PFSK-1 (cell line): Measurements from ENCODE around the gene MACROD1.

ENCODE experiments used
- FOXP2 ChIP-seq: optimal IDR thresholded peaks from 2 replicates; pipeline ENCODE3; 2011; ENCODE audit warnings: borderline replicate concordance, control low read depth, inconsistent platforms; ENCODE audit not compliant: insufficient read depth; ENCODE audit errors: extremely low read length, extremely low read depth
- POLR2AphosphoS5 ChIP-seq: IDR thresholded peaks from 2 replicates; pipeline ENCODE4 v1.6.1; 2012; ENCODE audit warnings: low read depth, mild to moderate bottlenecking, control low read depth, low read length, moderate library complexity
- SIN3A ChIP-seq: IDR thresholded peaks from 2 replicates; pipeline ENCODE4 v1.6.1; 2012; ENCODE audit warnings: mild to moderate bottlenecking, low read length, moderate library complexity, borderline replicate concordance; ENCODE audit not compliant: insufficient read depth
- TAF1 ChIP-seq: IDR thresholded peaks from 2 replicates; pipeline ENCODE4 v1.6.1; 2012; ENCODE audit warnings: low read length, control low read depth, borderline replicate concordance; ENCODE audit not compliant: insufficient read depth
- TF ChIP-seq, protein P1 (sequence below), 2 experiments: IDR thresholded peaks; 2 replicates each; pipeline versions ENCODE4 v1.6.1 to v1.8.0; 2011 to 2012; ENCODE audit warnings: low read depth in 2 of 2, low read length in 2 of 2, control low read depth in 1 of 2, inconsistent platforms in 1 of 2, mild to moderate bottlenecking in 1 of 2, moderate library complexity in 1 of 2; ENCODE audit not compliant: insufficient read depth in 1 of 2

Gene MACROD1

GRCh38 chr11:64128255-64129006, 37.5 kb downstream of the MACROD1 start:
- TF ChIP-seq, protein P1, sequence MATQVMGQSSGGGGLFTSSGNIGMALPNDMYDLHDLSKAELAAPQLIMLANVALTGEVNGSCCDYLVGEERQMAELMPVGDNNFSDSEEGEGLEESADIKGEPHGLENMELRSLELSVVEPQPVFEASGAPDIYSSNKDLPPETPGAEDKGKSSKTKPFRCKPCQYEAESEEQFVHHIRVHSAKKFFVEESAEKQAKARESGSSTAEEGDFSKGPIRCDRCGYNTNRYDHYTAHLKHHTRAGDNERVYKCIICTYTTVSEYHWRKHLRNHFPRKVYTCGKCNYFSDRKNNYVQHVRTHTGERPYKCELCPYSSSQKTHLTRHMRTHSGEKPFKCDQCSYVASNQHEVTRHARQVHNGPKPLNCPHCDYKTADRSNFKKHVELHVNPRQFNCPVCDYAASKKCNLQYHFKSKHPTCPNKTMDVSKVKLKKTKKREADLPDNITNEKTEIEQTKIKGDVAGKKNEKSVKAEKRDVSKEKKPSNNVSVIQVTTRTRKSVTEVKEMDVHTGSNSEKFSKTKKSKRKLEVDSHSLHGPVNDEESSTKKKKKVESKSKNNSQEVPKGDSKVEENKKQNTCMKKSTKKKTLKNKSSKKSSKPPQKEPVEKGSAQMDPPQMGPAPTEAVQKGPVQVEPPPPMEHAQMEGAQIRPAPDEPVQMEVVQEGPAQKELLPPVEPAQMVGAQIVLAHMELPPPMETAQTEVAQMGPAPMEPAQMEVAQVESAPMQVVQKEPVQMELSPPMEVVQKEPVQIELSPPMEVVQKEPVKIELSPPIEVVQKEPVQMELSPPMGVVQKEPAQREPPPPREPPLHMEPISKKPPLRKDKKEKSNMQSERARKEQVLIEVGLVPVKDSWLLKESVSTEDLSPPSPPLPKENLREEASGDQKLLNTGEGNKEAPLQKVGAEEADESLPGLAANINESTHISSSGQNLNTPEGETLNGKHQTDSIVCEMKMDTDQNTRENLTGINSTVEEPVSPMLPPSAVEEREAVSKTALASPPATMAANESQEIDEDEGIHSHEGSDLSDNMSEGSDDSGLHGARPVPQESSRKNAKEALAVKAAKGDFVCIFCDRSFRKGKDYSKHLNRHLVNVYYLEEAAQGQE (IDR thresholded peaks at IDR 0.05; ENCODE audit: insufficient read depth in 1 of 2, low read depth in 2 of 2, low read length in 2 of 2) = no peak
- no peak for TF ChIP-seq TAF1
- no peak for TF ChIP-seq FOXP2
- TF ChIP-seq SIN3A = no peak
- TF ChIP-seq POLR2AphosphoS5 = no peak

- TF ChIP-seq SIN3A (no peak), FOXP2 (no peak), TAF1 (no peak), POLR2AphosphoS5 (no peak)
- TF ChIP-seq, protein P1 (IDR thresholded peaks at IDR 0.05; ENCODE audit: insufficient read depth in 1 of 2, low read depth in 2 of 2, low read length in 2 of 2) = no peak
Measured at GRCh38 chr11:64127267-64128072, 38.4 kb downstream of the MACROD1 start.

DNA sequence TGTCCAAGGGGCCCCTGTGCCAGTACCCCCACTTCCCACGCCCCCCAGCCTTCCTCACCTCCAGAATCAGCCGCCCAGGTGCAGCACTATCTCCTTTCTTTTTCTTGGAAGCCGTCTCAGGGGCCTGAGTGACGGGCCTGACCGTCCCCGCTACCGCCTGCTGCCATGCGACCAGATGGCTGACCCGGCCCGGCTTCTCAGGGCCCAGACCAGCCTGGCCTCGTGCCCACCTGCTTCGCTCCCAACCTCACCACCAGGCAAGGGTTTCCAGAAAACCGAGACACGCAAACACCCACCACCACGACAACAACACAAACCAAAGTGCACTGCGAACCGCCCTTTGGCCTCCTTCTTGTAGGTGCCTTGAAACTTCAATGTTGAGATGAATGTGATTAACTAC, 39.1 kb downstream of the MACROD1 start:
- TF ChIP-seq, protein P1 (IDR thresholded peaks at IDR 0.05; ENCODE audit: insufficient read depth in 1 of 2, low read depth in 2 of 2, low read length in 2 of 2) = no peak
- no peak for TF ChIP-seq TAF1
- TF ChIP-seq FOXP2 = no peak
- no peak for TF ChIP-seq POLR2AphosphoS5

DNA sequence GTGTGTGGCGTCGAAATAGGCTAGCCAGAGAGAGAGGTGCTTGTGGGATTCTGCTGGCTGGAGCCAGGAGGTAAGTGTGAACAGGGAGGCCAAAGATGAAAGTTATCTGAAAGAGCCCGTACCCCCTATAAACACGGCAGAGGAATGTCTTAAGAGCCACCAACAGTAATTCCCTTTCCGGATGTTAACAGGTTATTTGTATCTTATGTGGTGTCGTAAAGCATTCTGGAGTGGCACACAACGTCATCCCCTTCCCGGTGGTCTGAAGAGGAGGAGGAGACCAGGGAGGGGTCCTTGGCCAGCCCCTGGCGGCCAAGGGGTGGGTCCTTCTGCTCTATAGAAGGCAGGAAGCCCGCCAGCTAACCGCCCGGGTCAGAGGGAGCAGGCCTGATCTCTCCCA, 39.5 kb downstream of the MACROD1 start:
- TF ChIP-seq SIN3A = no peak
- TF ChIP-seq POLR2AphosphoS5 = no peak

DNA sequence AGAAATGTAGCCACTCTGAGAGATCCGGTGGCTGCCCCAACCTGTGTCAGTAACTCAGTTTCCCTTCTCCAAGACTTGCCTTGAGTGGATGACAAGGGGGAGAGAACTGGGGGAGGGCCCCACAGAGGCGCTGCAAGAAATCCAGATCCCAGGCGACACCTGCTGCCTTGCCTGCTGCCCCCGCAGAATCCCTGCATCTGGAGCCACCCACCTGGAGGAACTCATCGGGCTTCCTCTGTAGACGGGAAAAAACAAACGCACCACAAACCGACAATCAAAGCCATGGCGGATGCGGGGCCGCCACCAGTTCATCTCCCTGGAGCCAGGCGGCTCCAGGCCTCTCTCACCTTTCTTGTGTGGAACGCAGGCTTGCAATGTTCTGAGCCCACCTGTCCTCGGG, 40.2 kb downstream of the MACROD1 start:
- TF ChIP-seq POLR2AphosphoS5 (no peak), FOXP2 (no peak), TAF1 (no peak), SIN3A (no peak)
- TF ChIP-seq, protein P1 (IDR thresholded peaks at IDR 0.05; ENCODE audit: insufficient read depth in 1 of 2, low read depth in 2 of 2, low read length in 2 of 2) = no peak
